ENCODE data around the gene SLC43A2. TPM values are rescaled to one million over a fixed set of nuclear protein-coding genes. Genes with fewer than 3 reads are reported as not detected.

SLC43A2 gene
- total and polyA plus RNA-seq, 2 of the 13 experiments (the other 11 are each of a cell fraction or from before 2014, with no cell fraction given): 7.3 to 20.0 TPM

- no peak for TF ChIP-seq ZNF160 (CRISPR knock-in tag; IDR thresholded peaks at IDR 0.05)
- peak; percentile 59 for TF ChIP-seq ZNF770 (CRISPR knock-in tag; IDR thresholded peaks at IDR 0.05)
- TF ChIP-seq ATAD3A (CRISPR knock-in tag; IDR thresholded peaks at IDR 0.05): no peak
- no peak for TF ChIP-seq ATF1 (CRISPR knock-in tag; IDR thresholded peaks at IDR 0.05)
- TF ChIP-seq MTF2 (CRISPR knock-in tag; IDR thresholded peaks at IDR 0.05; ENCODE audit: borderline replicate concordance): no peak
- TF ChIP-seq ZFP91 (CRISPR knock-in tag; IDR thresholded peaks at IDR 0.05; ENCODE audit: borderline replicate concordance): peak; percentile 24; the same call in 1 of the 2 replicates
- TF ChIP-seq KLF16 (CRISPR knock-in tag; IDR thresholded peaks at IDR 0.05): peak in 1 of 2 experiments; percentile 55; a peak in 2 of 4 replicates
- no peak for TF ChIP-seq ZNF260 (CRISPR knock-in tag; IDR thresholded peaks at IDR 0.05; ENCODE audit: borderline replicate concordance, low read depth)
- peak in 1 of 2 experiments; percentile 70; a peak in 2 of 4 replicates for TF ChIP-seq EP300 (IDR thresholded peaks at IDR 0.05; ENCODE audit: low read depth in 2 of 2, low read length in 2 of 2)
- no peak; the same call in 1 of the 2 replicates for TF ChIP-seq EP300 (CRISPR knock-in tag; IDR thresholded peaks at IDR 0.05; ENCODE audit: borderline replicate concordance)
- no peak for TF ChIP-seq ZHX1 (CRISPR knock-in tag; IDR thresholded peaks at IDR 0.05; ENCODE audit: low read depth)
- TF ChIP-seq ZNF768 (CRISPR knock-in tag; IDR thresholded peaks at IDR 0.05): no peak
- 0 out of 2 replicates have a peak, but pooled peaks have one; percentile 34 for TF ChIP-seq KDM3A (CRISPR knock-in tag; IDR thresholded peaks at IDR 0.05; ENCODE audit: low read depth)
- TF ChIP-seq ZNF335 (CRISPR knock-in tag; IDR thresholded peaks at IDR 0.05): peak; percentile 57; the same call in 1 of the 2 replicates
- TF ChIP-seq FOXO1 (CRISPR knock-in tag; IDR thresholded peaks at IDR 0.05): peak; percentile 66; the same call in 1 of the 2 replicates
- TF ChIP-seq PATZ1 (CRISPR knock-in tag; IDR thresholded peaks at IDR 0.05): peak; percentile 91
- TF ChIP-seq ZNF253 (CRISPR knock-in tag; IDR thresholded peaks at IDR 0.05; ENCODE audit: borderline replicate concordance): no peak
- TF ChIP-seq ZBTB33 (CRISPR knock-in tag; IDR thresholded peaks at IDR 0.05): peak; percentile 77
Observed at GRCh38 chr17:1597861-1598342, 30.7 kb downstream of the SLC43A2 start (continued).

Data from HepG2 (cell line).